Smooth muscle cell (in vitro differentiated cells): ENCODE results near the gene ACTBL2. TPM values are rescaled to one million over a fixed set of nuclear protein-coding genes. Genes with fewer than 3 reads are reported as not detected.

Source experiments
- DNase-seq: peaks from one replicate; lab custom pipeline; 2025; ENCODE audit not compliant: unreplicated experiment; lab: John Stamatoyannopoulos, UW
- H2AFZ ChIP-seq: fragments of 200-600 bp; sonication (generic); 2 replicates; pipeline ENCODE4 v1.6.0; 2016; ENCODE audit warnings: antibody characterized with exemption, low read depth, mild to moderate bottlenecking
- H3F3A ChIP-seq: fragments of 200-600 bp; sonication (generic); 2 replicates; pipeline ENCODE4 v1.6.0; 2017; ENCODE audit warnings: antibody characterized with exemption, low read depth
- H3K27ac ChIP-seq: fragments of 200-600 bp; sonication (generic); 2 replicates; pipeline ENCODE4 v1.5.1; 2016; ENCODE audit warnings: low read depth, mild to moderate bottlenecking
- H3K27me3 ChIP-seq: fragments of 200-600 bp; sonication (generic); 2 replicates; pipeline ENCODE4 v1.6.1; 2016; ENCODE audit warnings: low read depth, mild to moderate bottlenecking
- H3K36me3 ChIP-seq: fragments of 200-600 bp; sonication (generic); 2 replicates; pipeline ENCODE4 v1.5.1; 2016; ENCODE audit warnings: low read depth
- H3K4me1 ChIP-seq: fragments of 200-600 bp; sonication (generic); 2 replicates; pipeline ENCODE4 v1.5.1; 2016; ENCODE audit warnings: low read depth
- H3K4me2 ChIP-seq: fragments of 200-600 bp; sonication (generic); 2 replicates; pipeline ENCODE4 v1.6.0; 2016; ENCODE audit warnings: mild to moderate bottlenecking
- H3K4me3 ChIP-seq: fragments of 200-600 bp; sonication (generic); 2 replicates; pipeline ENCODE4 v1.5.1; 2016; ENCODE audit warnings: mild to moderate bottlenecking
- H3K79me2 ChIP-seq: fragments of 200-600 bp; sonication (generic); 2 replicates; pipeline ENCODE4 v1.6.0; 2016; ENCODE audit warnings: low read depth, mild to moderate bottlenecking
- H3K9ac ChIP-seq: fragments of 200-600 bp; sonication (generic); 2 replicates; pipeline ENCODE4 v1.6.0; 2016; ENCODE audit warnings: low read depth
- H3K9me3 ChIP-seq: fragments of 200-600 bp; sonication (generic); replicated peaks from 2 replicates; pipeline ENCODE4 v1.5.1; 2016; ENCODE audit warnings: low read depth
- H4K20me1 ChIP-seq: fragments of 200-600 bp; sonication (generic); 2 replicates; pipeline ENCODE4 v1.6.0; 2016; ENCODE audit warnings: low read depth
- WGBS: methylation state at CpG from one replicate; pipeline ENCODE4 v1.1.7; 2016; ENCODE audit warnings: low lambda C conversion rate; 5-methylcytosine and 5-hydroxymethylcytosine counted together
- polyA plus RNA-seq: library from polyadenylated mRNA; unstranded; fragments of >200 nt; fragmentation: Nextera tagmentation; extraction: Ambion mirVana; gene quantifications from 2 replicates; pipeline ENCODE4 v1.2.1, GENCODE V29; 2016
- total RNA-seq: library from RNA; depleted of rRNA; stranded (reverse); fragments of >200 nt; gene quantifications from 2 replicates; pipeline ENCODE4 v1.2.3, GENCODE V29; 2014
- TF ChIP-seq, protein P1 (sequence below): fragments of 200-600 bp; sonication (generic); IDR thresholded peaks from 2 replicates; pipeline ENCODE4 v1.5.1; 2017; ENCODE audit warnings: borderline replicate concordance, mild to moderate bottlenecking, antibody characterized with exemption; ENCODE audit not compliant: insufficient read depth, poor library complexity, severe bottlenecking

Gene ACTBL2
- total and polyA plus RNA-seq, 2 experiments from 2014 or later: 1.3 to 3.6 TPM

DNA sequence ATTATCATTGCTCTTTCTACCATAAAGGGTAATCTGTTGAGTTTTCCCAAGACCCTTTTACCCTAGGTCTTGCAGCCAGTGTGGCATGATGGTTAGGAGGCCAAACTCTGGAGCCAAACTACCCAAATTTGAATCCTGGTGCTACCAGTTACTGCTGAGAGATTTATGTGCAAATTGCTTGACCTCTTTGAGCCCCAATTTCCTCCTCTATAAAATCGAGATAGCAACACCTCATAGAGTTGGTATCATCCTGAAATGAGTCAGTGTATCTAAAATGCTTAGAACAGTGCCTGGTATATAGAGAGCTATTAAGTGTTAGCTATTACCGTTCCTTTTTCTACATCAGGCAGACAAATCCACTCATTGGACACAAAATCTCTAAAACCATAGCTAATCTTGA lies 43.0 kb downstream of the ACTBL2 start:
- TF ChIP-seq, protein P1, sequence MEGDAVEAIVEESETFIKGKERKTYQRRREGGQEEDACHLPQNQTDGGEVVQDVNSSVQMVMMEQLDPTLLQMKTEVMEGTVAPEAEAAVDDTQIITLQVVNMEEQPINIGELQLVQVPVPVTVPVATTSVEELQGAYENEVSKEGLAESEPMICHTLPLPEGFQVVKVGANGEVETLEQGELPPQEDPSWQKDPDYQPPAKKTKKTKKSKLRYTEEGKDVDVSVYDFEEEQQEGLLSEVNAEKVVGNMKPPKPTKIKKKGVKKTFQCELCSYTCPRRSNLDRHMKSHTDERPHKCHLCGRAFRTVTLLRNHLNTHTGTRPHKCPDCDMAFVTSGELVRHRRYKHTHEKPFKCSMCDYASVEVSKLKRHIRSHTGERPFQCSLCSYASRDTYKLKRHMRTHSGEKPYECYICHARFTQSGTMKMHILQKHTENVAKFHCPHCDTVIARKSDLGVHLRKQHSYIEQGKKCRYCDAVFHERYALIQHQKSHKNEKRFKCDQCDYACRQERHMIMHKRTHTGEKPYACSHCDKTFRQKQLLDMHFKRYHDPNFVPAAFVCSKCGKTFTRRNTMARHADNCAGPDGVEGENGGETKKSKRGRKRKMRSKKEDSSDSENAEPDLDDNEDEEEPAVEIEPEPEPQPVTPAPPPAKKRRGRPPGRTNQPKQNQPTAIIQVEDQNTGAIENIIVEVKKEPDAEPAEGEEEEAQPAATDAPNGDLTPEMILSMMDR: no peak
- Histone ChIP-seq H3F3A (peaks cover 17% of the 10 kb centered on the region), H3K27ac (no peak overlapping the region), H4K20me1 (no peaks in the 10 kb centered on the region), H3K4me3 (no peak overlapping the region), H3K79me2 (no peaks in the 10 kb centered on the region), H3K4me2 (no peak overlapping the region), H3K36me3 (no peaks in the 10 kb centered on the region), H2AFZ (no peak overlapping the region), H3K9me3 (no peaks in the 10 kb centered on the region), H3K9ac (no peak overlapping the region), H3K4me1 (peaks cover 10% of the 10 kb centered on the region), H3K27me3 (no peaks in the 10 kb centered on the region)
- DNase-seq: no peak
- 73% methylated on average over 2 of the region's 2 CpGs for WGBS

DNA sequence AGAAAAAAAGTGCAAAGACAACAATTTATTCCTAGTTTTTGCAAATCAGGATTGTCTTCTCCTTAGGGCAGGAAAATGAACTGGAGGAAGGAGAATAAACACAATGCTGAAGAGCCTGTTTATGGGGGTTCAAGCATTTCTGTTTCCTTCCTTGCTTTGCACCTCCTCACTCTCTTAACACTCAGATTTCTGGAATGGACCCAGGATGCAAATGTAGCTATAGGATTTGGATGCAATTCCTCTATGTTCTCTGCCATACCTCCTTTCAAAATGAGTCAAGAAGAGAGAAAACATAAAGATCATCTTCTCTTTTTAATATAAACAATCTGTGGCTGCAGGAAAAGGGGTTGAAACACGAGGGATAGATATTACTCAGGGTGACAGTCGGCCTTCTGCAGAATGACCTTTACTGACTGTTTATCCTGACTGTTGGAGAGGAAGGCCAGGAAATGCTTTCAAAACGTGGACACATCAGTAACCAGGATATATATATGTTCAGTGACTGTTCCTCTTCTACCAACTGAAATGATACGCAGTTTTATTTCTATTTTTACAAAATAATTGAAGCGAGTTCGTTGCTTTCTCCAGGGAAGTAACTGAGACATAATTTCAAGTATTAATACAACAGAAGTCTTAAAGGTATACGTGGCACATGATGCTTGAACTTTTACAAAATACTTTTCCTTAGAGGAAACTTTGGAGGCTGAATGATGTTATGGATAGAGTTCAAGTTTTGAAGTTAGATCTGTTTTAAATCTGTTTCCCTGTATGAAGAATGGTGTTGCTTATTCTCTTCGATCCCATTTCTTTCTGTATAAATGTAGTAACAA lies 44.4 kb downstream of the ACTBL2 start:
- Histone ChIP-seq H3K4me2 (peak overlapping the region; percentile 12), H3K4me3 (no peak overlapping the region), H3K79me2 (no peaks in the 10 kb centered on the region), H3K27me3 (no peaks in the 10 kb centered on the region), H2AFZ (peak overlapping the region; percentile 6), H4K20me1 (no peaks in the 10 kb centered on the region), H3K27ac (peak overlapping the region; percentile 48), H3K9ac (no peak overlapping the region), H3K36me3 (no peaks in the 10 kb centered on the region), H3K9me3 (no peaks in the 10 kb centered on the region), H3K4me1 (peaks cover 10% of the 10 kb centered on the region), H3F3A (peaks cover 16% of the 10 kb centered on the region)
- TF ChIP-seq, protein P1: no peak
- WGBS: 67% methylated on average over 8 of the region's 8 CpGs
- no peak for DNase-seq

DNA sequence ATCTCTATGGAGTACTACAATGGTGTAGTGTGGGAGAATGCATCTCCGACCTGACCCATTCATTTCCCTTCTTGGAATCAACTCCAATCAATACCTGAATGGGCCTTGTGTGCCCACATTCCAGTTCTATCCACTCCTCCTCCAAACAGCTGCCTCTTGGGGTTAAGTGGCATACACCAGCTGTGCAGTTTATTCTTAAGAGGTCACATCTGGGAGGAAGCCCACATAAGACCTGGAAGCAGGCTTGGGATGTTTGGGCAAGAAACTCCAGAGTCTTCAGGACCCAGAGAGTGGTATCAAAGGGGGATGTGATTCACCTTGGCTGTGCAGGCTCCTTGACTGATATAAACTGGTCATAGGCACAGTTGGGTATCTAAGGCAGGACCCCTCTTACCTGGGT lies 46.0 kb downstream of the ACTBL2 start:
- 100% methylated on average over 1 of the region's 1 CpG for WGBS
- H3K4me1 ChIP-seq: peaks cover 8% of the 10 kb centered on the region

More for the DNA sequence above, 46.0 kb downstream of the ACTBL2 start:
- Histone ChIP-seq H4K20me1 (no peaks in the 10 kb centered on the region), H3F3A (peaks cover 7% of the 10 kb centered on the region), H3K36me3 (no peaks in the 10 kb centered on the region), H2AFZ (no peak overlapping the region), H3K4me2 (no peak overlapping the region), H3K4me3 (no peak overlapping the region), H3K9ac (no peak overlapping the region), H3K27ac (peak overlapping the region; percentile 91), H3K27me3 (no peaks in the 10 kb centered on the region), H3K79me2 (no peaks in the 10 kb centered on the region), H3K9me3 (no peaks in the 10 kb centered on the region)
- no peak for DNase-seq
- TF ChIP-seq, protein P1: no peak
